CD14-positive monocyte (primary cell): ENCODE data around the gene IGF2. TPM values are rescaled to one million over a fixed set of nuclear protein-coding genes. Genes with fewer than 3 reads are reported as not detected.

Experiments
- DNase-seq, 3 donors: peaks; one replicate each; pipeline ENCODE4 v3.0.0-alpha.2; 2011 to 2022
- H2AFZ ChIP-seq: 2 replicates; pipeline ENCODE4 v1.6.0; 2012; ENCODE audit warnings: mild to moderate bottlenecking, low read depth, low read length, inconsistent platforms; ENCODE audit not compliant: insufficient read depth, poor library complexity, severe bottlenecking
- H3K27ac ChIP-seq, 2 donors: 1 replicate in 1 of 2; 2 replicates in 1 of 2; pipeline ENCODE4 v1.5.1; 2012 to 2013; ENCODE audit warnings: low read length in 2 of 2, control low read depth in 1 of 2, inconsistent platforms in 1 of 2, low read depth in 1 of 2, mild to moderate bottlenecking in 1 of 2
- H3K27me3 ChIP-seq, 2 donors: one replicate each; pipeline versions ENCODE4 v1.6.0 to v1.6.1; 2011 to 2013; ENCODE audit warnings: low read length in 2 of 2; ENCODE audit not compliant: control insufficient read depth in 2 of 2, insufficient read depth in 2 of 2
- H3K36me3 ChIP-seq, 2 donors: replicated peaks in 1 of 2; 1 replicate in 1 of 2; 2 replicates in 1 of 2; pipeline versions ENCODE4 v1.5.1 to v1.6.1; 2012 to 2013; ENCODE audit warnings: low read length in 2 of 2, control low read depth in 1 of 2, inconsistent platforms in 1 of 2, mild to moderate bottlenecking in 1 of 2; ENCODE audit not compliant: insufficient read depth in 2 of 2, control insufficient read depth in 1 of 2
- H3K4me1 ChIP-seq, 2 donors: 1 replicate in 1 of 2; 2 replicates in 1 of 2; pipeline versions ENCODE4 v1.5.1 to v1.6.1; 2012 to 2013; ENCODE audit warnings: low read length in 2 of 2, control low read depth in 1 of 2, inconsistent platforms in 1 of 2, mild to moderate bottlenecking in 1 of 2, moderate library complexity in 1 of 2; ENCODE audit not compliant: insufficient read depth in 2 of 2, control insufficient read depth in 1 of 2
- H3K4me2 ChIP-seq: replicated peaks from 2 replicates; pipeline ENCODE3; 2012; ENCODE audit warnings: low read length, moderate library complexity, mild to moderate bottlenecking; ENCODE audit not compliant: poor library complexity, severe bottlenecking; ENCODE audit errors: extremely low read depth
- H3K4me3 ChIP-seq, 3 experiments: fragments of 200-600 bp in 1 of 3; sonication (generic) in 1 of 3; replicated peaks in 1 of 3; 1 replicate in 2 of 3; 2 replicates in 1 of 3; pipeline ENCODE4 v1.5.1; 2011 to 2013; ENCODE audit warnings: low read length in 3 of 3, mild to moderate bottlenecking in 3 of 3, control low read depth in 2 of 3, low read depth in 2 of 3, inconsistent platforms in 1 of 3, moderate library complexity in 1 of 3
- H3K79me2 ChIP-seq: 2 replicates; pipeline ENCODE4 v1.6.0; 2012; ENCODE audit warnings: mild to moderate bottlenecking, control low read depth, inconsistent platforms, low read length, moderate library complexity; ENCODE audit not compliant: insufficient read depth
- H3K9ac ChIP-seq: 2 replicates; pipeline ENCODE4 v1.6.0; 2017; ENCODE audit warnings: low read length, mild to moderate bottlenecking; ENCODE audit not compliant: insufficient read depth, poor library complexity, severe bottlenecking
- H3K9me3 ChIP-seq, 2 donors: replicated peaks in 1 of 2; 1 replicate in 1 of 2; 2 replicates in 1 of 2; pipeline versions ENCODE4 v1.5.1 to v1.6.1; 2012 to 2013; ENCODE audit warnings: low read length in 2 of 2, control low read depth in 1 of 2; ENCODE audit not compliant: control insufficient read depth in 1 of 2, insufficient read depth in 1 of 2
- H4K20me1 ChIP-seq: 2 replicates; pipeline ENCODE4 v1.6.0; 2012; ENCODE audit warnings: mild to moderate bottlenecking, low read length, control low read depth, moderate library complexity; ENCODE audit not compliant: insufficient read depth
- H3K27ac Mint-ChIP-seq, 7 donors: one replicate each; pipeline ENCODE4 v1.8.0; 2020; ENCODE audit warnings: mild to moderate bottlenecking in 7 of 7, mixed read lengths in 7 of 7, moderate library complexity in 6 of 7, inconsistent platforms in 2 of 7
- H3K27me3 Mint-ChIP-seq, 3 donors: one replicate each; pipeline ENCODE4 v1.8.0; 2021 to 2022; ENCODE audit warnings: low read depth in 3 of 3, mild to moderate bottlenecking in 3 of 3, mixed read lengths in 3 of 3, moderate library complexity in 3 of 3, inconsistent platforms in 1 of 3
- H3K36me3 Mint-ChIP-seq, 2 donors: one replicate each; pipeline ENCODE4 v1.8.0; 2020; ENCODE audit warnings: mixed read lengths in 2 of 2, inconsistent platforms in 1 of 2, mild to moderate bottlenecking in 1 of 2
- H3K4me1 Mint-ChIP-seq: one replicate; pipeline ENCODE4 v1.8.0; 2020; ENCODE audit warnings: mild to moderate bottlenecking, mixed read lengths
- H3K4me3 Mint-ChIP-seq, 2 donors: one replicate each; pipeline ENCODE4 v1.8.0; 2020; ENCODE audit warnings: mild to moderate bottlenecking in 2 of 2, mixed read lengths in 2 of 2, moderate library complexity in 1 of 2
- H3K9me3 Mint-ChIP-seq, 7 donors: one replicate each; pipeline ENCODE4 v1.8.0; 2020 to 2022; ENCODE audit warnings: mixed read lengths in 7 of 7, mild to moderate bottlenecking in 6 of 7, moderate library complexity in 6 of 7, inconsistent platforms in 2 of 7
- CTCF ChIP-seq: fragments of 200-600 bp; IDR thresholded peaks from one replicate; pipeline ENCODE4 v1.8.0; 2022; ENCODE audit warnings: antibody characterized with exemption, mild to moderate bottlenecking
- WGBS: methylation state at CpG from one replicate; pipeline ENCODE4 v1.1.5; 2013; ENCODE audit warnings: missing lambda C conversion rate; ENCODE audit not compliant: insufficient coverage; 5-methylcytosine and 5-hydroxymethylcytosine counted together
- intact Hi-C, 2 donors: fragments of 100-400 bp; cut with micrococcal nuclease; formaldehyde crosslinking; loops; one replicate each; pipeline versions ENCODE4 v1.15.0 to v1.15.1; 2023
- polyA plus RNA-seq, 3 donors: library from polyadenylated mRNA; depleted of rRNA in 1 of 3; unstranded in 2 of 3; stranded (reverse) in 1 of 3; fragments of 300-500 nt in 2 of 3; fragments of >200 nt in 1 of 3; fragmentation: Illumina TruSeq in 2 of 3; gene quantifications; 1 replicate in 2 of 3; 2 replicates in 1 of 3; pipeline ENCODE4 v1.2.3, GENCODE V29; 2012 to 2021

IGF2 gene
- polyA plus RNA-seq, 3 donors, result not detected

DNA sequence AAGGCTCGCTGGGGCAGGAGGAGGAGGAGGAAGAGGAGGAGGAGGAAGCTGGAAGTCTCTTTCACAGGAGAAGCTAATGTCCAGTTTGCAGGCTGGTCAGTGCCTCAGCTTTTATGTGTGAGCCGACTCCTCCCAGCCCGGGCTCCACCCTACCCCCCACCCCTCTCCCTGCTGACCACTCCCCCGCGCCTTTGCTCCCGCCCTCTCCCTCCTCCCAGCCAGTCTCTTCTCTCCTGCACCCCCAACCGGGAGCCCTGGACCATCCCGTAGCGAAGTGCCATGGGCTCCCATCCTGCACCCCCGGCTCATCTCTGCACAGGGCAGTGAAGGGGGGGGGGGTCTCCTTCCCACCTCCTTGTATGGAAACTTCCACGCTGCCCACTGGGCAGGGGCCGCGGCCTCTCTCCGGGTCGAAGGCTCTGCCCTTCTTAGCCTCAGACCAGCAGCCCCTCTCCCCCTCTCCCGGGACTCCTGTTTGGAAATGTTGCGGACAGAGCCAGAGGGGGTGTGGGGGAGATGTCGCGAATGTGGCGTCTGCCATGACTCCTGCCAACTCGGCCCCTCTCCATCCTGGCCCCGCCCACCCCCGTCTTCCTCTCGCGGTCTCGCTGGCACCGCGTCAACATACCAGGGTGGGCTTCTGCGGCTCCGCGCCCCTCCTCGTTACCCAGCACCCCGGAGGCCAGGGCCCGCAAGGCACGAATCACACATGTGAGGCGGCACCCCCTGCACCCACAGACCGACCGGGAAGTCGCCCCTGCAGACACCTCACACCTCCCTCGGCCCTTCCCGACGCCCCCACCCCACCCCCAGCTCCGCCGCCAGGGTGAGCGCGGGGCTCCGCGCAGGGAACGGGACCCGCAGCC lies 1.8 kb downstream of the IGF2 start:
- peaks cover 0 to 24% of the 10 kb centered on the region in 2 donors for H3K9me3 ChIP-seq
- H3K27me3 ChIP-seq, result peaks cover 30 to 76% of the 10 kb centered on the region in 2 donors
- Mint-ChIP-seq H3K9me3 (peaks cover 0 to 13% (median 2%) of the 10 kb centered on the region in 7 donors), H3K36me3 (no peaks in the 10 kb centered on the region), H3K27me3 (peaks cover 65 to 91% (median 77%) of the 10 kb centered on the region in 3 donors), H3K4me3 (peak overlapping the region in 1 of 2 donors; percentile 60), H3K4me1 (peaks cover 5% of the 10 kb centered on the region), H3K27ac (no peak overlapping the region)
- H2AFZ ChIP-seq, result no peak overlapping the region
- 1% methylated on average over 32 of the region's 50 CpGs for WGBS
- H3K36me3 ChIP-seq, result no peaks in the 10 kb centered on the region
- no peak overlapping the region for H3K27ac ChIP-seq
- TF ChIP-seq CTCF, result no peak
- DNase-seq, result no peak
- H3K9ac ChIP-seq, result no peak overlapping the region
- no peak overlapping the region for H3K4me3 ChIP-seq
- intact Hi-C loops, result no loop called here
- H4K20me1 ChIP-seq, result no peaks in the 10 kb centered on the region
- H3K79me2 ChIP-seq, result no peaks in the 10 kb centered on the region
- no peaks in the 10 kb centered on the region for H3K4me1 ChIP-seq
- H3K4me2 ChIP-seq, result no peak overlapping the region

- H3K4me2 ChIP-seq, result no peak overlapping the region
- H3K27ac Mint-ChIP-seq, result no peak overlapping the region
- no peaks in the 10 kb centered on the region for H3K36me3 Mint-ChIP-seq
- H4K20me1 ChIP-seq, result no peaks in the 10 kb centered on the region
- no peak for DNase-seq
- peaks cover 5% of the 10 kb centered on the region for H3K4me1 Mint-ChIP-seq
- H2AFZ ChIP-seq, result no peak overlapping the region
- intact Hi-C loops, result no loop called here
- 11% methylated on average over 5 of the region's 8 CpGs for WGBS
- H3K27ac ChIP-seq, result no peak overlapping the region
- peaks cover 0 to 20% of the 10 kb centered on the region in 2 donors for H3K9me3 ChIP-seq
- H3K27me3 Mint-ChIP-seq, result peaks cover 63 to 91% (median 76%) of the 10 kb centered on the region in 3 donors
- no peak overlapping the region for H3K4me3 ChIP-seq
- peaks cover 24 to 70% of the 10 kb centered on the region in 2 donors for H3K27me3 ChIP-seq
- H3K36me3 ChIP-seq, result no peaks in the 10 kb centered on the region
- no peaks in the 10 kb centered on the region for H3K79me2 ChIP-seq
- no peak for TF ChIP-seq CTCF
- peak overlapping the region in 1 of 2 donors; percentile 68 for H3K4me3 Mint-ChIP-seq
- no peak overlapping the region for H3K9ac ChIP-seq
- H3K4me1 ChIP-seq, result no peaks in the 10 kb centered on the region
- peaks cover 0 to 13% (median 2%) of the 10 kb centered on the region in 7 donors for H3K9me3 Mint-ChIP-seq
Observed at GRCh38 chr11:2136952-2137201, 2.3 kb downstream of the IGF2 start.
